Measurements from ENCODE around the gene SLC25A28.
"Not testable (repeated sequence)": the region's sequence is repeated elsewhere in the genome, so short reads cannot be mapped to it uniquely, and the experiment has no call there.

The SLC25A28 gene

DNA sequence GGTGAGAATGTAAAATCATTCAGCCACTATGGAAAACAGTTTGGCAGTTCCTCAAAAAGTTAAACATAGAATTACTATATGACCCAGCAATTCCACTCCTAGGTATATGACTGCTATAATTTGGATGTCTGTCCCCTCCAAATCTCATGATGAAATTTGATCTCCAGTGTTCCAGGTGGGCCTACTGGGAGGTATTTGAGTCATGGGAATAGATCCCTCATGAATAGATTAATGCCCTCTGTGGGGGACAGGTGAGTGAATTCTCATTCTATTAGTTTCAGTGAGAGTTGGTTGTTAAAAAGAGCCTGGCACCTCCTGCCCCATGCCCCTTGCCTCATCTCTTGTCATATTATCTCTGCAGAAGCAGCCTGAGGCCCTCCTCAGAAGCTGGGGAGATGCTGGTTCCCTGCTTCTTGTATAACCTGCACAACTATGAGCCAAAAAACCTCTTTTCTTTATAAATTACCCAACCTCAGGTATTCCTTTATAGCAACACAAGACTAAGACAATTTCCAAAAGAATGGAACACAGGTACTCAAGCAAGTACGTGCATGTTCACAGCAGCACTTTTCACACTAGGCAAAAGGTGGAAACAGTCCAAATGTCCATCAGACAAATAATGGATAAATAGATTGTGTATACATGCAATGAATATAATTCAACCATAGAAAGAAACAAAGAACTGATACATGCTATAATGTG is 8.8 kb upstream of the SLC25A28 start:
- no peak for DNase-seq

DNA sequence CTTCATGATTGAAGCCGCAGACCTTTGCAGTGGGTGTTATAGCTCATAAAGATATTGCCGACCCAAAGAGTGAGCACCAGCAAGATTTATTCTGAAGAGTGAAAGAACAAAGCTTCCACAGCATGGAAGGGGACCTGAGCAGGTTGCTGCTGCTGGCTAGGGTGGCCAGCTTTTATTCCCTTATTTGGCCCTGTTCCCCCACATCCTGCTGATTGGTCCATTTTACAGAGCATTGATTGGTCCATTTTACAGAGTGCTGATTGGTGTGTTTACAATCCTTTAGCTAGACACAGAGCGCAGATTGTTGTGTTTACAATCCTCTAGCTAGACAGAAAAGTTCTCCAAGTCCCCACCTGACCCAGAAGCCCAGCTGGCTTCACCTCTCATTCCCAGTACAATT is 4.9 kb upstream of the SLC25A28 start:
- not testable (repeated sequence) for DNase-seq

DNA sequence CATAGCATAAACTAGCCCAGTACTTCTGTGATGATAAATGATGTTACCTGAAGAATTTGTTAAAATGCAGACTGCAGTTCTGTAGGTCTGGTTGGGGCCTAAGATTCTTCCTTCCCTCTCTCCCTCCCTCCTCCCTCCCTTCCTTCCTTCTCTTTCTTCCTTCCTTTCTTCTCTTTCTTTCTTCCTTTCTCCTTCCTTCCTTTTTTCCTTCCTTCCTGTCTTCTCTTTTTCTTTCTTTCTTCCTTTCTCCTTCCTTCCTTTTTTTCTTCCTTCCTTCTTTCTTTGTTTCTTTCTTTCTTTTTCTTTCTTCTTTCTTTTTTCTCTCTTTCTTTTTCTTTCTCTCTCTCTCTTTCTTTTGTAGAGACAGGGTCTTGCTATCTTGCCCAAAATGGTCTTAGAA is 3.7 kb upstream of the SLC25A28 start:
- no peak for DNase-seq

- DNase-seq = no peak
These were observed 1.4 kb upstream of the SLC25A28 start for GRCh38 chr10:99621454-99622251.

DNA sequence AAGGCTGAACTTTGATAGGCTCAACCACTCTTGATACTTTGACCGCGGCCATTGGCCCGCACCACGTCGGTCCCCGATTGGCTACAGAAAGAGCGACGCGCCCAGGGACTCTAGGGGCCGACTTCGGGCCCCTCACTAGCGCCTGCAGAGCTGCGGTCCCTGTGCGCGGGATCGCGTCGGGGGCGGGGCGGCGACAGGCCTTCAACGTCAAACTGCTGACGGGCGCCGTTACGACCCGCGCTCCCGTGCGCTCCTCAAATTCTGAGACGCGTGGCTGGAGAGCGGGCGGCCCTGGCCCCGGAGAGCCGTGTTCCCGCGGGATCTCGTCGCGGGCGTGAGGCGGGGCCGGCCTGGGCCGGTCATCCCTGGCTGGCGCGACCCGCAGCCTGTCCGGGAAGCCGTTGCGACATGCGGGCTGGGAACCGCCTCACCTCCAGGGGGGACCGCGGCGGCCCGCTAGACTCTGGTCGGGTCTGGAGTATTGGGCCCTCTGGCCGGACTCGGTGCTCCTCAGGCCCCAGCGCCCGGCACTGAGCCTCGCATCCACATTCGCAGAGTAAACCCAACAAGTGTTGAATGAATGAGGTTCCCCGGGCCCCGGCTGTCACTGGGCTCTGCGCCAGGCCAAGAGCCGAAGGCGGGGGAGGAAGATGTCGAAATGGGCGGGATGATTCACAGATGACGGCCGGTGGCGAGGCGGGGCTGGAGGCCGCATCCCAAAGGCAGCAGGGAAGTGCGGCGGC is 643 bp upstream of the SLC25A28 start:
- peak; percentile 92 for DNase-seq

- no peak for DNase-seq
These were observed 994 bp downstream of the SLC25A28 start for GRCh38 chr10:99619090-99619800.

GRCh38 chr10:99617696-99618095 is 2.5 kb downstream of the SLC25A28 start:
- DNase-seq = no peak

GRCh38 chr10:99615426-99615825 is 4.8 kb downstream of the SLC25A28 start:
- no peak for DNase-seq

DNA sequence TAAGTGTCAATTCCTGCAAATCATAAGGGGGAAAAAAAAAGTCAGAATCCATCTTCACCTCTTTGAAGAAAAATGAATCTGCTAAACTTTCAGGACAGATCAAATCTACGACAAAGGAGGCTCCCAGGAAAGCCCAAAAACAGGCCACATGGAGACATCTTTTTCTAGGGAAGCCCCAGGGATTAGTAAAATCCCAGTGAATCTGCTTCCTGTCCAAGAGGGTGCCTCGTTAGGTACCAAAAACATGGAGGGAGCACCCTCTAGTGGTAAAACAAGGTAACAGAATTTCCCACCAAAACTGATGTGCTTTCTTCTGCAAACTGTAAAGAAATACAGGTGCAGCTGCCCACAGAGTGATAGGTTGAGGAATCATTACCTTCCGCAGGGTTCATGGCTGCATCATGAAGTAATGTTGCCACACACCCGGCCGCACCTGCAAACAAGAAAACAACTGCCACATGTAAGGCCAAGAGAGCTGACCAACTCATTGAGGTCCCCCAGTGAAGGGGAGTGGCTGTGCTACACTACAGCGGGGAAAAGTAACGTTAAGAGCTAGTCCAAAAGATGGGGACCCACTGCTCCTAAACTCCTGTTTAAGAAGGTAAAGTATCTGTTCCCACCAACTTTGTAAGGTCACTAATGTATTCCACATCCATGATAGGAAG is 7.9 kb downstream of the SLC25A28 start:
- DNase-seq = no peak

GRCh38 chr10:99611326-99611725 is 8.9 kb downstream of the SLC25A28 start:
- no peak for DNase-seq

DNA sequence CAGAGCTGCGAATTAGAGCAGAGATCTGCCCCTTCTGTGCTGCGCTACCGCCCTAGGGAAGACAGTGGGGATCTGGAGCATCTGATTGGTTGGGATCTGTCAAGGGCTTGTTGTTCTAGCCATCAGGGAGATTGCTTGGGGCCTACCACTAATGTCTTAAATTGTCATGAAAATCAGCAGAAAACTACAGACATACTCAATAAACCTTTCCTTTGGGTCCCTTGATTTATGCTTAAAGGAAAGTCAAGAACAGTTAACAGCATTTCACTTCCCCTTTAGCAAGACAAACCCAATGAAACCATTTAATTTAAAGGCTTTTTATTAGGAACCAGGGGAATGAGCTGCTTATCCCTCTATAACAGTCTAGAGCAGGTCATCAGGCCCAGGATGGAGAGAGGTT is 10.0 kb downstream of the SLC25A28 start:
- no peak for DNase-seq

DNA sequence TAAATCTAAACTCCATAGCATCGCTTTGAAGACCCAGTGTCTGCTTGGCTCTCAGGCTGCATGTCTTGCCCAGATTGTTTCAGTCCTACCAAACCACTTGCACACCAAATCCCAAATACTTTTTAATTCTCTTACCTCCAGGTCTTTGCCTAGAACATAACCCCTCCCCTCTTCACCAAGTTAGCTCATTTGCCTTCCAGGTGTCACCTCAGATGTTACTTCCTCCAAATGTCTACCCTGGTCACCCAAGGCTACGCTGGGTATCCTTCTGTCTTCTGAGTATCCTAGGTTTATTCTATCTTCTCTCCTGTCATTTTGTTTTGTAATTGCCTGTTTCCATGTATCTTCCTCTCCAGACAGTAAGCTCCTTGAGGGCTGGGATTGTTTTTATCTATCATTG is 11.1 kb downstream of the SLC25A28 start:
- no peak for DNase-seq

DNA sequence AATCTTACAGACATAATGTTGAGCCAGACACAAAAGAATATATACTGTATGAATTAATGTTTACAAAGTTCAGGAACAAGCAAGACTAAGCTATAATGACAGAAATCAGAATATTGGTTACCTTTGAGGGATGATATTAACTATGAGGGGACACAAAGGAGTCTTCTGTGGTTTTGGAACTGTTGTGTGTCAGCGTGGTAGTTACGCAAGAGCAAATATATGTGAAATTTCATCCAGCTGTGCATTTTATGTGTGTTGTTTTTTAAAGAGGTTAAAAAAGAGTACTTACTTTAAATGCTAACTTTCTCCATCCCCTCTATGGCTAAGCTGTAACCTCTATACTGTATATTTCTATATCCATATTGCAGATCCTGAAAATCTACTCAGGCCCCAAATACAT is 14.9 kb downstream of the SLC25A28 start:
- no peak for DNase-seq

- DNase-seq = no peak
These were observed 15.4 kb downstream of the SLC25A28 start for GRCh38 chr10:99604862-99605261.

GRCh38 chr10:99598781-99599509 is 21.3 kb downstream of the SLC25A28 start:
- DNase-seq = no peak

- DNase-seq = no peak
These were observed 22.2 kb downstream of the SLC25A28 start for GRCh38 chr10:99598011-99598410.

GRCh38 chr10:99596708-99597107 is 23.5 kb downstream of the SLC25A28 start:
- DNase-seq = not testable (repeated sequence)

- DNase-seq = no peak
These were observed 24.3 kb downstream of the SLC25A28 start for GRCh38 chr10:99595770-99596465.

GRCh38 chr10:99595236-99595635 is 25.0 kb downstream of the SLC25A28 start:
- DNase-seq = no peak

DNA sequence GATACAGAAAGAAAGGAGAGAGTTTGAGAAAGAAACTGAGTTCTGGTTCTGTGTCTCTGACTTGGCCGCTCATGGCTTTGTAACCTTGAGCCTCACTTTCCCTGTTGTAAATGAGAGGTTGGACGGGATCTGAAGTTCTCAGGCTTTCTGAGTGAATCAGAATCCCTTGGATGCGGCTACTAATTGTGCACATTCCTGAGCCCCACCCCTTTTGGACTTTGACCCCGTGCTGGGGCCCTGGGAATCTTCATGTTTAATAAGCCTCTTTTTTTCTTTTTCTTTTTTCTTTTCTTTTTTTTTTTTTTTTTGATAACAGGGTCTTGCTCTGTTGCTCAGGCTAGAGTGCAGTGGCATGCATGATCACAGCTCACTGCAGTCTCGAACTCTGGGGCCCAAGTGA is 26.9 kb downstream of the SLC25A28 start:
- DNase-seq = no peak

DNA sequence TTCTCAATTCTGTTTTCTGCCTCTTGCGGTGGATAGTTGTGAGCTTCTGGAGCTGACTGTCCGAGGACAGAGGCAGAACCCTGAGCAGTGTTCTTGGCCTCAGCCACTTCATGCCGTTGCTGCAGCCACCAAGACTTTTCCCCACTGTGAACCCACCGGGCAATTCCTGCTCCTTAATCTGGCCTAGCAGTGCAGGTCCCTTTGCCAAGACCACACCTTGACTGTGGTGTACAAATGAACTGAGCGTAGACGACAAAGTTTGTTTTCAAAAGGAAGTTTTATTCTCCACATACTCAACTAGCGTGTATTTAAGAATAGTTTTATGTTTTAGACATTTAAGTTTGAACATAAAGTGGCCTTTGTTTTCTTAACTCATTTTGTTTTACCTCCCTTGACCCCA is 29.4 kb downstream of the SLC25A28 start:
- no peak for DNase-seq
